CMK (cell line): ENCODE data around the gene HCAR2.
"Not testable (repeated sequence)": the region's sequence is repeated elsewhere in the genome, so short reads cannot be mapped to it uniquely, and the experiment has no call there.

ENCODE experiments used
- DNase-seq: peaks from one replicate; pipeline ENCODE4 v3.0.0-alpha.2; 2010; ENCODE audit warnings: low read depth

HCAR2 gene

GRCh38 chr12:122702890-122703611 is at the start of gene HCAR2:
Gene HCAR2, minus strand, starts transcription at chr12:122703357. Its CDS starts 74 bp downstream, at chr12:122703283.
- not testable (repeated sequence) for DNase-seq

GRCh38 chr12:122752464-122753318 is 49.5 kb upstream of the HCAR2 start, which contains the start of gene DENR:
Gene DENR, plus strand, starts transcription at chr12:122752824. Its CDS starts 878 bp downstream, at chr12:122753702.
- DNase-seq, result peak; percentile 87

- not testable (repeated sequence) for DNase-seq
Measured at GRCh38 chr12:122750781-122751515, 47.8 kb upstream of the HCAR2 start.

- no peak for DNase-seq
Measured at GRCh38 chr12:122749569-122750332, 46.6 kb upstream of the HCAR2 start.

GRCh38 chr12:122747224-122748135 is 44.3 kb upstream of the HCAR2 start:
- no peak for DNase-seq

GRCh38 chr12:122743895-122744525 is 40.9 kb upstream of the HCAR2 start:
- no peak for DNase-seq

GRCh38 chr12:122740351-122740750 is 37.2 kb upstream of the HCAR2 start:
- DNase-seq, result no peak

GRCh38 chr12:122738571-122738970 is 35.4 kb upstream of the HCAR2 start:
- no peak for DNase-seq

GRCh38 chr12:122732611-122733010 is 29.5 kb upstream of the HCAR2 start:
- DNase-seq, result no peak

GRCh38 chr12:122732170-122732569 is 29.0 kb upstream of the HCAR2 start:
- DNase-seq, result no peak

- DNase-seq, result no peak
Measured at GRCh38 chr12:122730215-122731014, 27.3 kb upstream of the HCAR2 start, which contains the start of gene HCAR1. Gene HCAR1, minus strand, starts transcription at chr12:122730844. Its CDS starts 505 bp downstream, at chr12:122730339.

GRCh38 chr12:122729583-122730214 is 26.5 kb upstream of the HCAR2 start:
- DNase-seq, result no peak

- no peak for DNase-seq
Measured at GRCh38 chr12:122726080-122726558, 23.0 kb upstream of the HCAR2 start.

- no peak for DNase-seq
Measured at GRCh38 chr12:122725452-122726079, 22.4 kb upstream of the HCAR2 start.

- DNase-seq, result no peak
Measured at GRCh38 chr12:122724641-122725243, 21.6 kb upstream of the HCAR2 start.

- no peak for DNase-seq
Measured at GRCh38 chr12:122722387-122722786, 19.2 kb upstream of the HCAR2 start.

GRCh38 chr12:122721057-122721545 is 17.9 kb upstream of the HCAR2 start:
- DNase-seq, result no peak
